ENCODE data around the gene TEKT5.

DNA sequence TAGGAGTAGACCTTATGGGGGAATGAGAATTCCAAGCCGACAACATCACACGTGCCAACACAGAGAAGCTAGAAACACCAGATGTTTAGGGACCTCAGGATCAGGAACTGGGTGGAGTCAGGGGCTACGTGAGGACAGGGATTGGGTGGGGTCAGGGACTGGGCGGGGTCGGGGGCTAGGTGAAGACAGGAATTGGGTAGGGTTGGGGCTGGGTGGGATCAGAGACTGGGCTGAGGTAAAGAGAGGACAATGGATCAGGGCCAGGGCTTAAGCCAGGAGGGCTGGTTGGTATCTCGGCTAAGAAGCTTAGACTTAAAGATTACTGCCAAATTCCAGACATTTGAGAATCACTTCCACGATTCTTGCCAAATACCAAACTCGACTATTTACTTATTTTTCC lies 11.6 kb downstream of the TEKT5 start:
- TF ChIP-seq, protein P1, sequence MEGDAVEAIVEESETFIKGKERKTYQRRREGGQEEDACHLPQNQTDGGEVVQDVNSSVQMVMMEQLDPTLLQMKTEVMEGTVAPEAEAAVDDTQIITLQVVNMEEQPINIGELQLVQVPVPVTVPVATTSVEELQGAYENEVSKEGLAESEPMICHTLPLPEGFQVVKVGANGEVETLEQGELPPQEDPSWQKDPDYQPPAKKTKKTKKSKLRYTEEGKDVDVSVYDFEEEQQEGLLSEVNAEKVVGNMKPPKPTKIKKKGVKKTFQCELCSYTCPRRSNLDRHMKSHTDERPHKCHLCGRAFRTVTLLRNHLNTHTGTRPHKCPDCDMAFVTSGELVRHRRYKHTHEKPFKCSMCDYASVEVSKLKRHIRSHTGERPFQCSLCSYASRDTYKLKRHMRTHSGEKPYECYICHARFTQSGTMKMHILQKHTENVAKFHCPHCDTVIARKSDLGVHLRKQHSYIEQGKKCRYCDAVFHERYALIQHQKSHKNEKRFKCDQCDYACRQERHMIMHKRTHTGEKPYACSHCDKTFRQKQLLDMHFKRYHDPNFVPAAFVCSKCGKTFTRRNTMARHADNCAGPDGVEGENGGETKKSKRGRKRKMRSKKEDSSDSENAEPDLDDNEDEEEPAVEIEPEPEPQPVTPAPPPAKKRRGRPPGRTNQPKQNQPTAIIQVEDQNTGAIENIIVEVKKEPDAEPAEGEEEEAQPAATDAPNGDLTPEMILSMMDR (IDR thresholded peaks at IDR 0.05; ENCODE audit: insufficient read depth, low read length, poor library complexity, severe bottlenecking): no peak
- no peak for TF ChIP-seq EZH2phosphoT487 (conservative IDR thresholded peaks at IDR 0.05; ENCODE audit: low read length)

Measured in SU-DHL-6 (cell line).